ENCODE measurements around the gene NCOA1. TPM values are rescaled to one million over a fixed set of nuclear protein-coding genes. Genes with fewer than 3 reads are reported as not detected.
"Not testable (repeated sequence)": the region's sequence is repeated elsewhere in the genome, so short reads cannot be mapped to it uniquely, and the experiment has no call there.

NCOA1 gene
- polyA plus RNA-seq, 6 donors from 2014 or later: 9.8 to 21.3 (median 12.6) TPM

- DNase-seq: no peak
- no peak overlapping the region for H3K27ac Mint-ChIP-seq
- peaks cover 0 to 10% (median 7%) of the 10 kb centered on the region in 3 donors for H3K4me1 Mint-ChIP-seq
- peaks cover 12 to 23% of the 10 kb centered on the region in 2 donors for H3K36me3 Mint-ChIP-seq
- H3K9me3 Mint-ChIP-seq: peaks cover 0 to 14% (median 6%) of the 10 kb centered on the region in 7 donors
- H3K4me3 Mint-ChIP-seq: peak overlapping the region in 1 of 8 donors; percentile 64
- ATAC-seq (ENCODE audit: low read depth in 2 of 2): no peak
- no peaks in the 10 kb centered on the region for H3K27me3 Mint-ChIP-seq
These were observed 75.2 kb downstream of the NCOA1 start for GRCh38 chr2:24566209-24566608.

GRCh38 chr2:24566630-24567029 is 75.6 kb downstream of the NCOA1 start:
- Mint-ChIP-seq H3K27me3 (no peaks in the 10 kb centered on the region), H3K36me3 (peaks cover 12 to 23% of the 10 kb centered on the region in 2 donors)

GRCh38 chr2:24568551-24568950 is 77.5 kb downstream of the NCOA1 start:
- Mint-ChIP-seq H3K9me3 (peaks cover 0 to 14% (median 6%) of the 10 kb centered on the region in 7 donors), H3K4me1 (peaks cover 0 to 11% (median 0%) of the 10 kb centered on the region in 3 donors), H3K4me3 (no peak overlapping the region), H3K36me3 (peaks cover 12 to 23% of the 10 kb centered on the region in 2 donors), H3K27ac (no peak overlapping the region), H3K27me3 (no peaks in the 10 kb centered on the region)
- ATAC-seq (ENCODE audit: low read depth in 2 of 2) (no peak), DNase-seq (no peak)

More at GRCh38 chr2:24566630-24567029, 75.6 kb downstream of the NCOA1 start:
- no peak for ATAC-seq (ENCODE audit: low read depth in 2 of 2)
- Mint-ChIP-seq H3K4me3 (peak overlapping the region in 1 of 8 donors; percentile 64), H3K27ac (no peak overlapping the region), H3K4me1 (peaks cover 0 to 10% (median 7%) of the 10 kb centered on the region in 3 donors), H3K9me3 (peaks cover 0 to 14% (median 6%) of the 10 kb centered on the region in 7 donors)
- no peak for DNase-seq

GRCh38 chr2:24569565-24569964 is 78.5 kb downstream of the NCOA1 start:
- DNase-seq; H3K4me3 Mint-ChIP-seq; ATAC-seq (ENCODE audit: low read depth in 2 of 2); H3K27ac Mint-ChIP-seq; H3K27me3 Mint-ChIP-seq: not testable (repeated sequence)
- Mint-ChIP-seq H3K4me1 (peaks cover 0 to 11% (median 3%) of the 10 kb centered on the region in 3 donors), H3K9me3 (peaks cover 0 to 14% (median 6%) of the 10 kb centered on the region in 7 donors), H3K36me3 (peaks cover 12 to 18% of the 10 kb centered on the region in 2 donors)

DNA sequence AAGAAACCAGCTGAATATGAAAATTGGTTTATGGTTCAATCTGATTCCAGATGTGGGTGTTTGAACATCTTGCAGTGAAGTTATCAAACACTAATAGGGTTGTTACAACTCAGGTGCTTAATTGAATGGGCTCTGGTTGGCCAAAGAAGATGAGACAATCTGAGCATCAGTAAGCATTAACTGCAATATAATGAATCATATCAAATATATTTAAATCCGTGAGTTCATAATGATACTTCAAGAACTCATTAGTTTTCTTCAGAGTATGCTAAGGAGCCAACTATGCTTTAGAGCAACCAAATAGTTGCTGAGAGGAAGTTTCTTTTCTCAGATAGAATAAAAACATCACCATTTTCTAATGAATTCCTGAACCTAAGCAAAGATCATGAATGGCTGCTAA is 79.2 kb downstream of the NCOA1 start:
- DNase-seq (no peak), ATAC-seq (ENCODE audit: low read depth in 2 of 2) (no peak)
- Mint-ChIP-seq H3K36me3 (peaks cover 12 to 14% of the 10 kb centered on the region in 2 donors), H3K4me3 (no peak overlapping the region), H3K27ac (no peak overlapping the region), H3K9me3 (peaks cover 0 to 14% (median 6%) of the 10 kb centered on the region in 7 donors), H3K4me1 (peaks cover 2 to 11% (median 10%) of the 10 kb centered on the region in 3 donors), H3K27me3 (no peaks in the 10 kb centered on the region)

- Mint-ChIP-seq H3K36me3 (peaks cover 0 to 4% of the 10 kb centered on the region in 2 donors), H3K4me1 (peaks cover 10 to 21% (median 20%) of the 10 kb centered on the region in 3 donors), H3K4me3 (no peak overlapping the region), H3K9me3 (peaks cover 0 to 4% (median 0%) of the 10 kb centered on the region in 7 donors), H3K27me3 (no peaks in the 10 kb centered on the region), H3K27ac (peak overlapping the region in 1 of 6 donors; percentile 6)
- DNase-seq (no peak), ATAC-seq (ENCODE audit: low read depth in 2 of 2) (no peak)
These were observed 80.9 kb downstream of the NCOA1 start for GRCh38 chr2:24571828-24572442.

GRCh38 chr2:24576146-24576545 is 85.1 kb downstream of the NCOA1 start:
- ATAC-seq (ENCODE audit: low read depth in 2 of 2) (no peak), DNase-seq (no peak)
- Mint-ChIP-seq H3K4me1 (peaks cover 45% of the 10 kb centered on the region in 3 donors), H3K9me3 (no peaks in the 10 kb centered on the region), H3K27me3 (no peaks in the 10 kb centered on the region), H3K4me3 (no peak overlapping the region), H3K27ac (no peak overlapping the region), H3K36me3 (peaks cover 0 to 12% of the 10 kb centered on the region in 2 donors)

DNA sequence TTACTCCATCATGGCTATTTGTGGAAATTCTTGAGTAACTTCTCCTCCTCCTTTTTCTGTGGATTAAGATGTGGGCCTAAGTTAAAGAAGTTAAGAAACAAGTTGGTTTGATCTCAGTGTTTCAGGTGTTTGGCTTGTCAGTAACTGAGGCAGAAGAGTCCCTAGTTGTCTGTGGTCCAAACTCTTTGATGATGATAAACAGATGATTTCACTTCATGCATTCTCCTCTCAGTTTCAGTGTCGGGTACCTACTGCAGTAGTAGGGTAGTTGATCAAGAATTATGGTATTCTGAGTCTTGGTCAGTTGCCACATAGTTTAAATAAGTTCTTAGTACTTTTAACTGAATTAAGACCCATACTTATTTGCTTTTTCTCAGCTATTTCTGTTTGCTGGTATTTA is 85.6 kb downstream of the NCOA1 start:
- Mint-ChIP-seq H3K27me3 (no peaks in the 10 kb centered on the region), H3K27ac (no peak overlapping the region), H3K36me3 (peaks cover 0 to 17% of the 10 kb centered on the region in 2 donors), H3K4me1 (peaks cover 45 to 50% (median 50%) of the 10 kb centered on the region in 3 donors), H3K4me3 (no peak overlapping the region), H3K9me3 (no peaks in the 10 kb centered on the region)
- no peak for DNase-seq
- no peak for ATAC-seq (ENCODE audit: low read depth in 2 of 2)

GRCh38 chr2:24577481-24577880 is 86.4 kb downstream of the NCOA1 start:
- peaks cover 0 to 20% of the 10 kb centered on the region in 2 donors for H3K36me3 Mint-ChIP-seq
- H3K27ac Mint-ChIP-seq: peak overlapping the region in 2 of 6 donors; percentile 56 to 80

DNA sequence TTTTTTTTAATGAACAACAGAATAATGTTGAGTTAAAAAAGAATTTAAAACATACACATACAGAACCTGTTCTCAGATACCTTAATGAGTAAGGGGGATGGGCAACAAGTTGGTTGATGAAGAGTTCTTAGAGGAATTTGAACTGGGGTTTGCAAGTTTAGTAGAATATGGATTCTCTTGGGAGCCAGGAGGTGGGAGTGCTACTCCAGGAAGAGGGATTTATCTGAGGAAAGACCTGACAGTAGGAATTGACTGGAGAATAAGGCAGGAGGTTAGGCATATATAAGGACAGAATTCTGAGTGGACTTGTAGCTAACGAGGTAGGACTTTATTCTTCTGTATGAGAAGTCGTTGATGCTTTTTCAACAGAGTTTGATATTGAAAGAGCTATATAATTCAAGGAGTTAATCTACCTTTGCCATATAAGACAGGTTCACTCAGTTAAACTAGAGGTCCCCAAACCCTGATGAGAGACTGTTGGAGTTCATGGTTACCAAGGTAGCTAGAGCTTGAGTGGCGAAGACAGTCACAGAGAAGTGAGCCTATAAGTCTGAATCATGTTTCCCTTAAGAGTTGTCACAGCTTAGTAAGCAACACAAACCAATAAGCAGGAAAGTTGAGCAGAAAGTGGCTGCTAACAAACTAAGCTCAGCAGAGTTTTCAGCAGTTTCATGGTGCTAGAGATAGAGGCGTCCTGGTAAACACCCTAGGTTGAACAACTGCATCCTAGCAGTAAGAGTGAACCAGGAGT is 88.2 kb downstream of the NCOA1 start:
- peak overlapping the region in 1 of 6 donors; percentile 83 for H3K27ac Mint-ChIP-seq
- DNase-seq (no peak), ATAC-seq (ENCODE audit: low read depth in 2 of 2) (peak in 1 of 2 donors; percentile 18)
- peaks cover 46 to 57% (median 56%) of the 10 kb centered on the region in 3 donors for H3K4me1 Mint-ChIP-seq
- H3K36me3 Mint-ChIP-seq: peaks cover 0 to 20% of the 10 kb centered on the region in 2 donors
- peak overlapping the region in 3 of 8 donors; percentile 4 to 69 (median 55) for H3K4me3 Mint-ChIP-seq
- no peaks in the 10 kb centered on the region for H3K27me3 Mint-ChIP-seq
- peaks cover 0 to 4% (median 0%) of the 10 kb centered on the region in 7 donors for H3K9me3 Mint-ChIP-seq

More at GRCh38 chr2:24577481-24577880, 86.4 kb downstream of the NCOA1 start:
- Mint-ChIP-seq H3K4me1 (peaks cover 47 to 58% (median 56%) of the 10 kb centered on the region in 3 donors), H3K4me3 (peak overlapping the region in 4 of 8 donors; percentile 37 to 50 (median 42)), H3K27me3 (no peaks in the 10 kb centered on the region), H3K9me3 (peaks cover 0 to 4% (median 0%) of the 10 kb centered on the region in 7 donors)
- ATAC-seq (ENCODE audit: low read depth in 2 of 2) (peak in 1 of 2 donors; percentile 30), DNase-seq (no peak)

GRCh38 chr2:24580561-24580960 is 89.5 kb downstream of the NCOA1 start:
- peaks cover 0 to 20% of the 10 kb centered on the region in 2 donors for H3K36me3 Mint-ChIP-seq
- peak overlapping the region in 1 of 8 donors; percentile 7 for H3K4me3 Mint-ChIP-seq

GRCh38 chr2:24581971-24582370 is 90.9 kb downstream of the NCOA1 start:
- H3K4me3 Mint-ChIP-seq; DNase-seq; ATAC-seq (ENCODE audit: low read depth in 2 of 2); H3K9me3 Mint-ChIP-seq; H3K27me3 Mint-ChIP-seq: not testable (repeated sequence)
- H3K27ac Mint-ChIP-seq: peak overlapping the region in 1 of 6 donors; percentile 77
- H3K4me1 Mint-ChIP-seq: peaks cover 37 to 60% (median 58%) of the 10 kb centered on the region in 3 donors
- peaks cover 7 to 20% of the 10 kb centered on the region in 2 donors for H3K36me3 Mint-ChIP-seq

More at GRCh38 chr2:24580561-24580960, 89.5 kb downstream of the NCOA1 start:
- peak overlapping the region in 3 of 6 donors; percentile 24 to 51 (median 47) for H3K27ac Mint-ChIP-seq
- H3K4me1 Mint-ChIP-seq: peaks cover 38 to 57% (median 54%) of the 10 kb centered on the region in 3 donors
- H3K9me3 Mint-ChIP-seq: peaks cover 0 to 4% (median 0%) of the 10 kb centered on the region in 7 donors
- no peak for ATAC-seq (ENCODE audit: low read depth in 2 of 2)
- H3K27me3 Mint-ChIP-seq: no peaks in the 10 kb centered on the region
- no peak for DNase-seq

DNA sequence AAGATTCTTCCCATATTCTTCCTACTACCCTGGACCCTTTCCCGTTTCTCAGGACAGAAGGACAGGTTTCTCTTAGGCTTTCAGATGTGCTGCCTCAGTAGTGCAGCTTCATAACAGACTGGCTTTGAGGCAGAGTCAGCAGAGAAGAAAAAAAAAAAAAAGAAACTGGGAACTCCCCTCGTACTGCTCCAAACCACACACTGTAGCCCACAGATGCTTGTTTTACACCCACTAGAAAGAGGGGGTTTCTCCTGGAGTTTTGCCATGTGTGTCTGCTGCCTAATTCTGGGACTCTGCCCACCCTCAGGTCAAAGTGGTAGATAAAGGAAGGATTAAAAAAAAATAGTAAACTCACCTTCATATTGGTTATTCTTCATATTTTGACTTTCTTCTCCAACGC is 95.9 kb downstream of the NCOA1 start:
- ATAC-seq (ENCODE audit: low read depth in 2 of 2) (peak; percentile 94 to 97), DNase-seq (peak; percentile 29)
- H3K9me3 Mint-ChIP-seq: peaks cover 0 to 4% (median 0%) of the 10 kb centered on the region in 7 donors
- H3K36me3 Mint-ChIP-seq: peaks cover 4 to 15% of the 10 kb centered on the region in 2 donors
- H3K4me1 Mint-ChIP-seq: peaks cover 19 to 28% (median 21%) of the 10 kb centered on the region in 3 donors
- peak overlapping the region in 3 of 8 donors; percentile 26 to 68 (median 27) for H3K4me3 Mint-ChIP-seq
- H3K27ac Mint-ChIP-seq: peak overlapping the region in 4 of 6 donors; percentile 17 to 76 (median 50)
- H3K27me3 Mint-ChIP-seq: no peaks in the 10 kb centered on the region

All from naive B cell (primary cell).